A673 (cell line): ENCODE data around the gene SLC45A1. TPM values are rescaled to one million over a fixed set of nuclear protein-coding genes. Genes with fewer than 3 reads are reported as not detected.

Source experiments
- BruUV-seq: library from RNA; stranded (reverse); fragments of 400-500 nt; replicated peaks from 2 replicates; lab custom pipeline; 2021; lab: Mats Ljungman, UMichigan
- CTCF ChIA-PET: fragments of 300-600 bp; sonication (Branson Sonifier 250); formaldehyde crosslinking; loops from one replicate; lab custom pipeline; 2022; ENCODE audit warnings: antibody characterized with exemption; lab: Charles Lee
- POLR2A ChIA-PET: fragments of 300-600 bp; sonication (Branson Sonifier 250); formaldehyde crosslinking; loops from one replicate; lab custom pipeline; 2022; ENCODE audit warnings: antibody characterized with exemption; ENCODE audit not compliant: low non-redundant PET; lab: Charles Lee
- DNase-seq: peaks from one replicate; pipeline ENCODE4 v3.0.0-alpha.2; 2015; ENCODE audit warnings: low spot score
- H3K27ac ChIP-seq: fragments of 200-600 bp; sonication (generic); 2 replicates; pipeline ENCODE4 v1.5.1; 2016; ENCODE audit warnings: mixed run types, low read depth, mild to moderate bottlenecking, mixed read lengths, antibody characterized with exemption, low read length; ENCODE audit not compliant: poor library complexity, severe bottlenecking
- H3K27me3 ChIP-seq: fragments of 200-600 bp; sonication (generic); replicated peaks from 2 replicates; pipeline ENCODE4 v1.6.1; 2017; ENCODE audit warnings: mixed run types, low read depth, mild to moderate bottlenecking, mixed read lengths, antibody characterized with exemption, low read length; ENCODE audit not compliant: insufficient read depth, poor library complexity
- H3K36me3 ChIP-seq: fragments of 200-600 bp; sonication (generic); 2 replicates; pipeline ENCODE4 v1.6.1; 2016; ENCODE audit warnings: mixed run types, mild to moderate bottlenecking, mixed read lengths, antibody characterized with exemption, low read length; ENCODE audit not compliant: insufficient read depth, poor library complexity, severe bottlenecking
- H3K4me1 ChIP-seq: fragments of 200-600 bp; sonication (generic); 2 replicates; pipeline ENCODE4 v1.6.1; 2017; ENCODE audit warnings: mixed run types, mild to moderate bottlenecking, mixed read lengths, antibody characterized with exemption, low read length; ENCODE audit not compliant: insufficient read depth, poor library complexity, severe bottlenecking
- H3K4me3 ChIP-seq: fragments of 200-600 bp; sonication (generic); 2 replicates; pipeline ENCODE4 v1.5.1; 2016; ENCODE audit warnings: low read depth, mixed run types, mild to moderate bottlenecking, mixed read lengths, low read length; ENCODE audit not compliant: poor library complexity, severe bottlenecking
- H3K9me3 ChIP-seq: fragments of 200-600 bp; sonication (generic); 2 replicates; pipeline ENCODE4 v1.6.1; 2016; ENCODE audit warnings: mixed run types, low read depth, mild to moderate bottlenecking, mixed read lengths, antibody characterized with exemption, low read length; ENCODE audit not compliant: poor library complexity, severe bottlenecking
- EZH2 ChIP-seq: fragments of 200-600 bp; sonication (generic); IDR thresholded peaks from 2 replicates; pipeline ENCODE4 v1.6.1; 2017; ENCODE audit warnings: borderline replicate concordance, low read depth, mild to moderate bottlenecking, mixed read lengths, antibody characterized with exemption, low read length; ENCODE audit not compliant: poor library complexity, severe bottlenecking
- intact Hi-C: fragments of 100-400 bp; cut with micrococcal nuclease; formaldehyde crosslinking; loops from one replicate; pipeline ENCODE4 v1.10.0; 2022; ENCODE audit not compliant: unreplicated experiment
- total RNA-seq: library from RNA; stranded (reverse); gene quantifications from 2 replicates; pipeline ENCODE4 v1.2.3, GENCODE V29; 2021
- TF ChIP-seq, protein P1 (sequence below): fragments of 300-800, 200-600 bp; sonication (generic); conservative IDR thresholded peaks from 2 replicates; pipeline ENCODE4 v1.5.1; 2017; ENCODE audit warnings: low read depth, mild to moderate bottlenecking, antibody characterized with exemption, low read length, moderate library complexity, mixed read lengths

SLC45A1 gene
- total RNA-seq, 1 experiment from 2014 or later, result 0.82 TPM

DNA sequence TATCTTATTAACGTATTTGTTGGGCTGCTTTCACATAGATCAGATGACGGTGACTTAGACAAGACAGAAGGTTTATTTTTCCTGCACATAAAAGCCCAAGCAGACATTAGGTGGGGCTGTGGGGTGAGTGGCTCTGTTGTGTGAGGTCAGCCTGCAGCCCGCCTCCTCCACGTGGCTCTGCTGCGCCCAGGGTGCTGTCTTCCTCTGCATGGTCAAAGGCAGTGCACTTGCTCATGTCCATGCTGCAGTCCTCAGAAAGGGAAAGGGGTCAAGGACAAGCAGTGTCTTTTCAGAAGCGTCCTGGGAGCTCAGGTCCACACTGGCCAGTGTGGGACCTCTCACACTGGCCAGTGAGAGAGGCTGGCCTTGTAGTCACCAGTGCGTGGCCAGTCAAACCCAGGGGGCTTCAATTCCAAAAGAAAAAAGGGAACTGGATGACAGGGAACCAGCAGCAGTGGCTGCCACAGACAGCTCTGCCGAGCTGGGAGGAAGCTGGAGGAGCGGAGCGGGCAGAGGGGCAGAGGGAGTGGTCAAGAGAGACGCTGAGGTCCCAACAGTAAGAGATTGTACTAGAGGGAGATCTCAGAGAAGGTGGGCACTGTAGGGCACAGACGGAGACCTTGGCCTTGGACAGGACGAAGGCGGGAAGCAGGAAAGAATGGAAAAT, 35.9 kb upstream of the SLC45A1 start:
- H3K4me1 ChIP-seq, result no peaks in the 10 kb centered on the region
- no peak overlapping the region for H3K27ac ChIP-seq
- H3K4me3 ChIP-seq, result no peak overlapping the region
- intact Hi-C loops, result no loop called here
- TF ChIP-seq EZH2, result no peak
- TF ChIP-seq, protein P1, sequence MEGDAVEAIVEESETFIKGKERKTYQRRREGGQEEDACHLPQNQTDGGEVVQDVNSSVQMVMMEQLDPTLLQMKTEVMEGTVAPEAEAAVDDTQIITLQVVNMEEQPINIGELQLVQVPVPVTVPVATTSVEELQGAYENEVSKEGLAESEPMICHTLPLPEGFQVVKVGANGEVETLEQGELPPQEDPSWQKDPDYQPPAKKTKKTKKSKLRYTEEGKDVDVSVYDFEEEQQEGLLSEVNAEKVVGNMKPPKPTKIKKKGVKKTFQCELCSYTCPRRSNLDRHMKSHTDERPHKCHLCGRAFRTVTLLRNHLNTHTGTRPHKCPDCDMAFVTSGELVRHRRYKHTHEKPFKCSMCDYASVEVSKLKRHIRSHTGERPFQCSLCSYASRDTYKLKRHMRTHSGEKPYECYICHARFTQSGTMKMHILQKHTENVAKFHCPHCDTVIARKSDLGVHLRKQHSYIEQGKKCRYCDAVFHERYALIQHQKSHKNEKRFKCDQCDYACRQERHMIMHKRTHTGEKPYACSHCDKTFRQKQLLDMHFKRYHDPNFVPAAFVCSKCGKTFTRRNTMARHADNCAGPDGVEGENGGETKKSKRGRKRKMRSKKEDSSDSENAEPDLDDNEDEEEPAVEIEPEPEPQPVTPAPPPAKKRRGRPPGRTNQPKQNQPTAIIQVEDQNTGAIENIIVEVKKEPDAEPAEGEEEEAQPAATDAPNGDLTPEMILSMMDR, result no peak
- no peaks in the 10 kb centered on the region for H3K27me3 ChIP-seq
- no peaks in the 10 kb centered on the region for H3K9me3 ChIP-seq
- no peak for DNase-seq
- ChIA-PET POLR2A (no interaction called here), CTCF (no interaction called here)
- no peaks in the 10 kb centered on the region for H3K36me3 ChIP-seq
- BruUV-seq, result no TSS peak

DNA sequence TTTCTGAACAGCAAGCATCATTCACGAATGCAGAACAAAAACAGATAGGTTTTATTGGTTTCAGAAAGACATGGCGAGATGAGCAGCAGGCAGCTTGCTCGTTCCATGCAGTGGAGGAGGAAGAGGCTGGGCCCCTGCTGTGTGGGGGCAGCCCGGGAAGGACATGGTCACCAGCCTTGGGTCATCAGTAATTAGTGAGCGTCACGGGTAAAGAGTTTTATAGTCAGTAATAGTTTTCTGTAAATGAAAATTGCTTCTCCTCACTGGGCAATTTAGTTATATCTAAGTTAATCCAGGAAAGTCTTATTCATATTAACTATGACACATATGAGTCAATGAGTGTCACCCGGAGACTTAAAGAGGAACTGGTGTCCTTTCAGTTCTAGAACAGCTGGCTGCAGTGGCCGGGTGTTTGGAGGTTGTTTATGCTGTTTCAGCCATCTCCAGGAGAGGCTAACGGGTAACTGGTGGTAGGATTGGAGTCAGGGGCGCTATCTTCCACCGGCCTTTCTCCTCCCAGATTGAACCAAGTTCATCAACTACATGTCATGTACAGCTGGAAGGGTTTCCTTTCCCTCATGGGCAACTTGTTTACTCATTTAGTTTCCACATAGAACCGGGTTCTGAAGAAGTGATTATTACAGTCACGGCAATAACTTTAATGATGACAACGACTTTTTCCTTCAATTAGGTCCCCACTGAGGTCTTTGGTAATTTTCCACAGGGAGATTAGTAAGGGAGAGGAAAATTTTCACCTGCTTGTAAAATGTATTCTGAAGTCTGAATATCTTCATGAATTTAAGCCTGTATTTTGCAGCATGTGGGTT, 34.6 kb upstream of the SLC45A1 start:
- TF ChIP-seq, protein P1, result no peak
- TF ChIP-seq EZH2, result no peak
- H3K4me1 ChIP-seq, result no peaks in the 10 kb centered on the region
- DNase-seq, result no peak
- POLR2A ChIA-PET, result no interaction called here
- H3K4me3 ChIP-seq, result no peak overlapping the region
- CTCF ChIA-PET, result no interaction called here
- no peaks in the 10 kb centered on the region for H3K36me3 ChIP-seq
- H3K27me3 ChIP-seq, result no peaks in the 10 kb centered on the region
- H3K9me3 ChIP-seq, result no peaks in the 10 kb centered on the region
- BruUV-seq, result no TSS peak
- intact Hi-C loops, result no loop called here
- no peak overlapping the region for H3K27ac ChIP-seq

DNA sequence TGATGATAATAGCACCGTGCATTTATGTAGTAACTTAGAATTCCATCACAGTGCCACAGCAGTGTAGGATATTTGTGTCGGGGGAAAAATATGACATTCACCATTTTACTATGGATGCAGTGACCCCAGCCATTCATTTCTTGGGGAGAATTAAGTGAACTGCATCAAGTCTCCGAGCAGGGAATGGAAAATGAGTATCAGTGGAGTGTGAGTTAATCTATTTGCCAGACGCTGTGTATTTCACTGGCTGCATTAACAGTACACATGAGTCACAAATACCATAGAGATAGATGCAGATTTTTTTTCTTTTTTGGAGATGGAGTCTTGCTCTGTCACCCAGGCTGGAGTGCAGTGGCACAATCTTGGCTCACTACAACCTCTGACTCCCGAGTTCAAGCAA, 33.8 kb upstream of the SLC45A1 start:
- Histone ChIP-seq H3K4me3 (no peak overlapping the region), H3K27me3 (no peaks in the 10 kb centered on the region), H3K27ac (no peak overlapping the region), H3K36me3 (no peaks in the 10 kb centered on the region), H3K9me3 (no peaks in the 10 kb centered on the region), H3K4me1 (no peaks in the 10 kb centered on the region)
- no TSS peak for BruUV-seq
- ChIA-PET CTCF (no interaction called here), POLR2A (no interaction called here)
- intact Hi-C loops, result no loop called here
- no peak for DNase-seq
- TF ChIP-seq EZH2, result no peak
- TF ChIP-seq, protein P1, result no peak
